ENCODE results near the gene CRACDL. TPM values are rescaled to one million over a fixed set of nuclear protein-coding genes. Genes with fewer than 3 reads are reported as not detected.

Gene CRACDL
- total RNA-seq, 1 experiment from 2014 or later = 2.4 TPM

DNA sequence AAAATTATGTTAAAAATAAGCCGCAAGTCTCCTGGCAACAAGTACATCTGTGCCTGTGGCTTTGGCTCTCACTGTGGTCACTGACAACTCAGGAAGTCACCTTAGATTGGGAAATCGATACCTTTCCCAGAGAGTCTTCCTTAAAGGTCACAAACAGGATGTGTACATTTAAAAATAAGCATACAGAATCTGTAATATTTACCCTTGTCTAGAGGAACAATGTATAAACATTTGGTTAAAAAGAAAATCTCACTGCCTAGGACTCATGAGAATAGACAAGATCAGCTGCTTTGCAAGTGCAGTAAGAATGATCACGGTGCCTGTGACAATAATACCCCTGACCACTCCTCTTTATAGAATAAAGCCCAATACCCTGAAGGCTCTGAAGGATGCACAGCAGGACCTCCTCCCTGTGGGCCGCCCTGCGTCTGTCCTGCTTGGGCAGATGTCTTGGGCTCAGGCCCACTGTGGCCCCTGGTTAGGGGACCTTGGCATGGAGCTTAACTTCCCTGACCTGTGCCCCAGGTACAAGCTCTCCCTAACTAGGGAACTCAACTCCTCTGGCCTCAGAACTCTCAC is 107.1 kb downstream of the CRACDL start:
- Histone ChIP-seq H3K27ac (ENCODE audit: low read length) (no peak overlapping the region), H3K27me3 (ENCODE audit: control insufficient read depth, insufficient read depth, low read length) (peaks cover 2% of the 10 kb centered on the region; the same call in 1 of the 2 replicates), H3K9me3 (ENCODE audit: control insufficient read depth, insufficient read depth, low read depth, low read length) (no peaks in the 10 kb centered on the region), H3K4me1 (ENCODE audit: control insufficient read depth, insufficient read depth, low read length) (no peaks in the 10 kb centered on the region), H3K36me3 (ENCODE audit: control insufficient read depth, insufficient read depth, low read length) (no peaks in the 10 kb centered on the region), H3K4me3 (ENCODE audit: low read depth in 2 of 2, low read length in 2 of 2) (no peak overlapping the region)
- DNase-seq (ENCODE audit: low read depth, low spot score) = no peak
- no TSS peak for BruUV-seq (replicated peaks)
- in situ Hi-C loops (cut with HindIII; ENCODE audit: low pct_unique_long_range_greater_than_20kb, low sequenced_read_pairs) = no loop called here
- CTCF ChIA-PET = no interaction called here
- POLR2A ChIA-PET = no interaction called here
- intact Hi-C loops (cut with micrococcal nuclease; ENCODE audit: unreplicated experiment) = no loop called here
- TF ChIP-seq TCF7L2 (IDR thresholded peaks at IDR 0.05; ENCODE audit: low read depth, low read length) (no peak), POLR2AphosphoS5 (IDR thresholded peaks at IDR 0.05; ENCODE audit: low read depth, low read length) (no peak), SIN3A (IDR thresholded peaks at IDR 0.05; ENCODE audit: borderline replicate concordance, insufficient read depth, low read depth, low read length) (no peak)
- TF ChIP-seq, protein P1, sequence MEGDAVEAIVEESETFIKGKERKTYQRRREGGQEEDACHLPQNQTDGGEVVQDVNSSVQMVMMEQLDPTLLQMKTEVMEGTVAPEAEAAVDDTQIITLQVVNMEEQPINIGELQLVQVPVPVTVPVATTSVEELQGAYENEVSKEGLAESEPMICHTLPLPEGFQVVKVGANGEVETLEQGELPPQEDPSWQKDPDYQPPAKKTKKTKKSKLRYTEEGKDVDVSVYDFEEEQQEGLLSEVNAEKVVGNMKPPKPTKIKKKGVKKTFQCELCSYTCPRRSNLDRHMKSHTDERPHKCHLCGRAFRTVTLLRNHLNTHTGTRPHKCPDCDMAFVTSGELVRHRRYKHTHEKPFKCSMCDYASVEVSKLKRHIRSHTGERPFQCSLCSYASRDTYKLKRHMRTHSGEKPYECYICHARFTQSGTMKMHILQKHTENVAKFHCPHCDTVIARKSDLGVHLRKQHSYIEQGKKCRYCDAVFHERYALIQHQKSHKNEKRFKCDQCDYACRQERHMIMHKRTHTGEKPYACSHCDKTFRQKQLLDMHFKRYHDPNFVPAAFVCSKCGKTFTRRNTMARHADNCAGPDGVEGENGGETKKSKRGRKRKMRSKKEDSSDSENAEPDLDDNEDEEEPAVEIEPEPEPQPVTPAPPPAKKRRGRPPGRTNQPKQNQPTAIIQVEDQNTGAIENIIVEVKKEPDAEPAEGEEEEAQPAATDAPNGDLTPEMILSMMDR (IDR thresholded peaks at IDR 0.05) = no peak
- TF ChIP-seq, protein P2, sequence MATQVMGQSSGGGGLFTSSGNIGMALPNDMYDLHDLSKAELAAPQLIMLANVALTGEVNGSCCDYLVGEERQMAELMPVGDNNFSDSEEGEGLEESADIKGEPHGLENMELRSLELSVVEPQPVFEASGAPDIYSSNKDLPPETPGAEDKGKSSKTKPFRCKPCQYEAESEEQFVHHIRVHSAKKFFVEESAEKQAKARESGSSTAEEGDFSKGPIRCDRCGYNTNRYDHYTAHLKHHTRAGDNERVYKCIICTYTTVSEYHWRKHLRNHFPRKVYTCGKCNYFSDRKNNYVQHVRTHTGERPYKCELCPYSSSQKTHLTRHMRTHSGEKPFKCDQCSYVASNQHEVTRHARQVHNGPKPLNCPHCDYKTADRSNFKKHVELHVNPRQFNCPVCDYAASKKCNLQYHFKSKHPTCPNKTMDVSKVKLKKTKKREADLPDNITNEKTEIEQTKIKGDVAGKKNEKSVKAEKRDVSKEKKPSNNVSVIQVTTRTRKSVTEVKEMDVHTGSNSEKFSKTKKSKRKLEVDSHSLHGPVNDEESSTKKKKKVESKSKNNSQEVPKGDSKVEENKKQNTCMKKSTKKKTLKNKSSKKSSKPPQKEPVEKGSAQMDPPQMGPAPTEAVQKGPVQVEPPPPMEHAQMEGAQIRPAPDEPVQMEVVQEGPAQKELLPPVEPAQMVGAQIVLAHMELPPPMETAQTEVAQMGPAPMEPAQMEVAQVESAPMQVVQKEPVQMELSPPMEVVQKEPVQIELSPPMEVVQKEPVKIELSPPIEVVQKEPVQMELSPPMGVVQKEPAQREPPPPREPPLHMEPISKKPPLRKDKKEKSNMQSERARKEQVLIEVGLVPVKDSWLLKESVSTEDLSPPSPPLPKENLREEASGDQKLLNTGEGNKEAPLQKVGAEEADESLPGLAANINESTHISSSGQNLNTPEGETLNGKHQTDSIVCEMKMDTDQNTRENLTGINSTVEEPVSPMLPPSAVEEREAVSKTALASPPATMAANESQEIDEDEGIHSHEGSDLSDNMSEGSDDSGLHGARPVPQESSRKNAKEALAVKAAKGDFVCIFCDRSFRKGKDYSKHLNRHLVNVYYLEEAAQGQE (IDR thresholded peaks at IDR 0.05; ENCODE audit: insufficient read depth in 1 of 2, low read depth in 2 of 2, low read length in 1 of 2) = no peak
- ATAC-seq = no peak

DNA sequence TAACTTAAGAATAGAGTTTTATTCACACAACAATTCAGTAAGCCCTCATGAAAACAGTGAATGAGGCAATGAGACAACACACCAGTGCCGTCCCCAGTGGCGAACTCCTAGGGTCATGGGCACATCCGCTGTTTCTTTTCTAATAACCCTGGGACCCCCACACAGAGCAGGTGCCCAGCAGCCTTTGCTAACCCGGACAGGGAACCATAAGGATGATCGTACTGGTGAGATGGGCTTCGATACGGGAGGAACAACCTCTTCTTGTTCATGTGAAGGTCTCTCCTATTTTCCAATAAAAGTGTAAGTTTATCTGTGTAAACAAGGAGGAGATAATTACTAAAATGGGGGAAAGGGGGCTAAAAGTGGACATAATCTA is 107.7 kb downstream of the CRACDL start:
- H3K27me3 ChIP-seq (ENCODE audit: control insufficient read depth, insufficient read depth, low read length) = peaks cover 2% of the 10 kb centered on the region; the same call in 1 of the 2 replicates
- intact Hi-C loops (cut with micrococcal nuclease; ENCODE audit: unreplicated experiment) = no loop called here
- TF ChIP-seq POLR2AphosphoS5 (IDR thresholded peaks at IDR 0.05; ENCODE audit: low read depth, low read length) (no peak), TCF7L2 (IDR thresholded peaks at IDR 0.05; ENCODE audit: low read depth, low read length) (no peak), SIN3A (IDR thresholded peaks at IDR 0.05; ENCODE audit: borderline replicate concordance, insufficient read depth, low read depth, low read length) (no peak)
- TF ChIP-seq, protein P2 (IDR thresholded peaks at IDR 0.05; ENCODE audit: insufficient read depth in 1 of 2, low read depth in 2 of 2, low read length in 1 of 2) = no peak
- TF ChIP-seq, protein P1 (IDR thresholded peaks at IDR 0.05) = no peak
- POLR2A ChIA-PET = no interaction called here
- H3K9me3 ChIP-seq (ENCODE audit: control insufficient read depth, insufficient read depth, low read depth, low read length) = no peaks in the 10 kb centered on the region
- CTCF ChIA-PET = no interaction called here
- no peaks in the 10 kb centered on the region for H3K36me3 ChIP-seq (ENCODE audit: control insufficient read depth, insufficient read depth, low read length)
- ATAC-seq (no peak), DNase-seq (ENCODE audit: low read depth, low spot score) (no peak)
- H3K27ac ChIP-seq (ENCODE audit: low read length) = no peak overlapping the region
- in situ Hi-C loops (cut with HindIII; ENCODE audit: low pct_unique_long_range_greater_than_20kb, low sequenced_read_pairs) = no loop called here
- no TSS peak for BruUV-seq (replicated peaks)
- H3K4me1 ChIP-seq (ENCODE audit: control insufficient read depth, insufficient read depth, low read length) = no peaks in the 10 kb centered on the region
- H3K4me3 ChIP-seq (ENCODE audit: low read depth in 2 of 2, low read length in 2 of 2) = no peak overlapping the region

Measured in Panc1 (cell line).